H1 (cell line): Measurements from ENCODE around the gene EMX2. TPM values are rescaled to one million over a fixed set of nuclear protein-coding genes. Genes with fewer than 3 reads are reported as not detected.

Experiments
- CTCF ChIA-PET: fragments of 300-600 bp; sonication (Branson Sonifier 250); formaldehyde crosslinking; loops from one replicate; lab custom pipeline; 2021; ENCODE audit not compliant: partially characterized antibody; lab: Charles Lee
- POLR2A ChIA-PET: fragments of 300-600 bp; sonication (Branson Sonifier 250); formaldehyde crosslinking; loops from one replicate; lab custom pipeline; 2021; ENCODE audit warnings: inconsistent platforms; ENCODE audit not compliant: partially characterized antibody; lab: Charles Lee
- DNase-seq, 2 experiments: peaks; one replicate each; pipeline versions ENCODE4 v3.0.0 to v3.0.0-alpha.2; 2010 to 2022; ENCODE audit warnings: low spot score in 2 of 2, low read depth in 1 of 2, mixed read lengths in 1 of 2
- FAIRE-seq: peaks from 2 replicates; lab custom pipeline; 2011; peaks lifted over from hg19 to GRCh38; lab: Jason Lieb, UNC
- H2AFZ ChIP-seq: 2 replicates; pipeline ENCODE4 v1.8.1; 2012; ENCODE audit warnings: low read length, inconsistent platforms
- H2AK5ac ChIP-seq: 2 replicates; pipeline ENCODE4 v1.6.1; 2013; ENCODE audit warnings: low read depth, low read length
- H2BK120ac ChIP-seq: replicated peaks from 2 replicates; pipeline ENCODE3; 2013; ENCODE audit warnings: low read depth, low read length, inconsistent platforms
- H2BK12ac ChIP-seq: 2 replicates; pipeline ENCODE4 v1.6.1; 2013; ENCODE audit warnings: low read depth, low read length
- H2BK15ac ChIP-seq: 2 replicates; pipeline ENCODE4 v1.6.1; 2013; ENCODE audit warnings: low read length
- H2BK20ac ChIP-seq: 2 replicates; pipeline ENCODE4 v1.6.1; 2013; ENCODE audit warnings: low read length
- H2BK5ac ChIP-seq: 2 replicates; pipeline ENCODE4 v1.6.1; 2013; ENCODE audit warnings: low read depth, low read length
- H3K14ac ChIP-seq: 2 replicates; pipeline ENCODE4 v1.6.1; 2013; ENCODE audit warnings: inconsistent platforms; ENCODE audit not compliant: insufficient read length
- H3K18ac ChIP-seq: 2 replicates; pipeline ENCODE4 v1.6.1; 2013; ENCODE audit warnings: low read length; ENCODE audit errors: extremely low read depth
- H3K23ac ChIP-seq: 2 replicates; pipeline ENCODE4 v1.6.1; 2013; ENCODE audit warnings: inconsistent platforms; ENCODE audit not compliant: insufficient read length
- H3K23me2 ChIP-seq: 2 replicates; pipeline ENCODE4 v1.6.1; 2013; ENCODE audit warnings: low read depth, low read length
- H3K27ac ChIP-seq: 2 replicates; pipeline ENCODE4 v1.6.1; 2011; ENCODE audit warnings: low read depth, low read length, inconsistent platforms
- H3K27me3 ChIP-seq, 4 experiments: replicated peaks in 1 of 4; 1 replicate in 1 of 4; 2 replicates in 3 of 4; pipeline versions ENCODE4 v1.6.1 to v1.8.1; 2011 to 2013; ENCODE audit warnings: low read length in 3 of 4, mild to moderate bottlenecking in 3 of 4, inconsistent platforms in 2 of 4, mixed read lengths in 2 of 4, moderate library complexity in 1 of 4; ENCODE audit not compliant: control insufficient read depth in 3 of 4, insufficient read depth in 3 of 4; ENCODE audit errors: extremely low read depth in 1 of 4
- H3K36me3 ChIP-seq, 4 experiments: 2 replicates each; pipeline versions ENCODE4 v1.6.1 to v1.8.1; 2011 to 2013; ENCODE audit warnings: mild to moderate bottlenecking in 4 of 4, low read length in 3 of 4, moderate library complexity in 2 of 4, control low read depth in 1 of 4, inconsistent platforms in 1 of 4; ENCODE audit not compliant: insufficient read depth in 4 of 4, control insufficient read depth in 2 of 4
- H3K4ac ChIP-seq: replicated peaks from 2 replicates; pipeline ENCODE3; 2013; ENCODE audit warnings: low read length, low read depth, mixed read lengths, inconsistent platforms; ENCODE audit not compliant: insufficient read length
- H3K4me1 ChIP-seq, 4 experiments: replicated peaks in 1 of 4; 1 replicate in 1 of 4; 2 replicates in 3 of 4; pipeline versions ENCODE4 v1.6.1 to v1.8.1; 2011 to 2013; ENCODE audit warnings: low read length in 3 of 4, inconsistent platforms in 2 of 4, mixed read lengths in 1 of 4; ENCODE audit not compliant: insufficient read depth in 4 of 4, control insufficient read depth in 3 of 4
- H3K4me2 ChIP-seq, 2 experiments: 2 replicates each; pipeline versions ENCODE4 v1.6.1 to v1.8.1; 2011 to 2013; ENCODE audit warnings: low read depth in 2 of 2, low read length in 2 of 2, control low read depth in 1 of 2, inconsistent platforms in 1 of 2, mild to moderate bottlenecking in 1 of 2; ENCODE audit not compliant: insufficient read depth in 1 of 2
- H3K4me3 ChIP-seq, 4 experiments: fragments of 200-600, 300-600 bp in 1 of 4; sonication (generic), shearing (Covaris generic), sonication (Bioruptor Twin) in 1 of 4; 2 replicates each; pipeline versions ENCODE4 v1.5.1 to v1.8.1; 2011 to 2016; ENCODE audit warnings: low read length in 4 of 4, low read depth in 3 of 4, control low read depth in 2 of 4, inconsistent platforms in 2 of 4, mild to moderate bottlenecking in 2 of 4, mixed read lengths in 1 of 4, moderate library complexity in 1 of 4; ENCODE audit not compliant: insufficient read depth in 2 of 4; ENCODE audit errors: extremely low read depth in 1 of 4
- H3K56ac ChIP-seq: replicated peaks from 2 replicates; pipeline ENCODE3; 2013; ENCODE audit warnings: low read depth, mild to moderate bottlenecking, mixed read lengths, low read length, inconsistent platforms; ENCODE audit not compliant: insufficient read length
- H3K79me1 ChIP-seq: 2 replicates; pipeline ENCODE4 v1.6.1; 2013; ENCODE audit warnings: low read depth, low read length, control low read depth
- H3K79me2 ChIP-seq, 2 experiments: 2 replicates each; pipeline versions ENCODE4 v1.6.1 to v1.8.1; 2012 to 2013; ENCODE audit warnings: low read length in 2 of 2, mild to moderate bottlenecking in 2 of 2, inconsistent platforms in 1 of 2; ENCODE audit not compliant: insufficient read depth in 2 of 2, control insufficient read depth in 1 of 2
- H3K9ac ChIP-seq, 4 experiments: replicated peaks in 1 of 4; 1 replicate in 1 of 4; 2 replicates in 3 of 4; pipeline versions ENCODE4 v1.6.1 to v1.8.1; 2011 to 2013; ENCODE audit warnings: low read depth in 3 of 4, low read length in 3 of 4, control low read depth in 2 of 4, mild to moderate bottlenecking in 2 of 4, moderate library complexity in 2 of 4, inconsistent platforms in 1 of 4; ENCODE audit errors: extremely low read depth in 1 of 4
- H3K9me3 ChIP-seq, 2 experiments: 2 replicates each; pipeline versions ENCODE4 v1.6.1 to v1.8.1; 2012 to 2013; ENCODE audit warnings: mild to moderate bottlenecking in 2 of 2, moderate library complexity in 2 of 2, control low read depth in 1 of 2, inconsistent platforms in 1 of 2, low read depth in 1 of 2, low read length in 1 of 2, mixed read lengths in 1 of 2; ENCODE audit not compliant: insufficient read depth in 2 of 2
- H4K20me1 ChIP-seq, 2 experiments: replicated peaks in 1 of 2; 2 replicates each; pipeline versions ENCODE3 to v1.8.1; 2011 to 2013; ENCODE audit warnings: inconsistent platforms in 2 of 2, low read length in 2 of 2, mild to moderate bottlenecking in 1 of 2; ENCODE audit not compliant: insufficient read depth in 2 of 2, control insufficient read depth in 1 of 2
- H4K5ac ChIP-seq: 2 replicates; pipeline ENCODE4 v1.6.1; 2013; ENCODE audit warnings: low read length, low read depth, mixed read lengths, inconsistent platforms; ENCODE audit not compliant: insufficient read length
- H4K8ac ChIP-seq: 2 replicates; pipeline ENCODE4 v1.8.0; 2013; ENCODE audit warnings: mild to moderate bottlenecking, moderate library complexity, low read length, inconsistent platforms; ENCODE audit not compliant: insufficient read depth; ENCODE audit errors: extremely low read depth
- H4K91ac ChIP-seq: replicated peaks from 2 replicates; pipeline ENCODE3; 2013; ENCODE audit warnings: low read length, mixed read lengths, inconsistent platforms; ENCODE audit not compliant: insufficient read length
- JUND ChIP-seq: IDR thresholded peaks from 2 replicates; pipeline ENCODE4 v1.6.1; 2011; ENCODE audit warnings: mild to moderate bottlenecking, improper control_type of control experiment, low read length
- WGBS, 2 experiments: shearing (Covaris generic) in 1 of 2; methylation state at CpG; one replicate each; pipeline versions ENCODE4 v1.1.6 to v1.1.7; 2013 to 2015; ENCODE audit warnings: low lambda C conversion rate in 2 of 2, mixed read lengths in 2 of 2, inconsistent platforms in 1 of 2, low coverage in 1 of 2, missing lambda C conversion rate in 1 of 2; ENCODE audit not compliant: insufficient replicate concordance in 2 of 2, insufficient coverage in 1 of 2, insufficient read length in 1 of 2; ENCODE audit errors: extremely low coverage in 1 of 2, missing lambda C conversion rate in 1 of 2; 5-methylcytosine and 5-hydroxymethylcytosine counted together
- polyA plus RNA-seq, 7 experiments: library from polyadenylated mRNA; depleted of rRNA in 3 of 7; stranded (reverse) in 5 of 7; unstranded in 2 of 7; fragments of >200 nt in 5 of 7; fragments of 200-250 nt in 2 of 7; gene quantifications; 1 replicate in 5 of 7; 2 replicates in 1 of 7; 4 replicates in 1 of 7; pipeline versions ENCODE4 v1.2.1 to v1.2.3, GENCODE V29; 2011 to 2013; ENCODE audit warnings: missing spikeins in 2 of 7, mixed read lengths in 2 of 7
- total RNA-seq: library from RNA; stranded (reverse); fragmentation: NEBNext Ultra II Directional; extraction: Animal tissue kit (Norgen Biotek cat#: 25700); gene quantifications from 2 replicates; pipeline ENCODE4 v1.2.1, GENCODE V29; 2021
- TF ChIP-seq, protein P1 (sequence below): IDR thresholded peaks from 2 replicates; pipeline ENCODE4 v1.6.1; 2011; ENCODE audit warnings: low read length, improper control_type of control experiment
- TF ChIP-seq, protein P2 (sequence below): IDR thresholded peaks from 2 replicates; pipeline ENCODE4 v1.6.1; 2012; ENCODE audit warnings: inconsistent platforms

EMX2 gene
- total and polyA plus RNA-seq, 2 of the 8 experiments (the other 6 are each of a cell fraction or from before 2014, with no cell fraction given), result not detected

DNA sequence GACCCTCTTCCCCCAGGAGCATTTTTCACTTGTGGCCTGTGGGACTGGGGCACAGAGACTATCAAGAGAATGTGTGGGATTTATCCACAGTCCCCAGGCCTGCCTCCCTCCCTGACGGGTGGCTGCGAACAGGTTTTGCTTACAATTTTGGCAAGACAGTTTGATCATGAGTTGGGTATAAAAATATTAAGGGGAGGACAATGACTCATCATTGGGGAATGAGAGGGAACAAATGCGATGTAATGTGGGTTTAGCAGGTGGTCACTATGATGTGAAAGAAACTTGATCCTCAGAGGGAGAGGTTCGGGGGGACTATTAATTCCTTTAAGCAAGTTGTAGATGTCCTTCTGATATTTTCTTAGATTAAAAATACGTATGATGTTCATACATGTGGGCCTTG, 52.2 kb downstream of the EMX2 start:
- Histone ChIP-seq H2BK5ac (no peak overlapping the region), H4K20me1 (no peaks in the 10 kb centered on the region), H2AK5ac (no peak overlapping the region), H3K4ac (no peak overlapping the region), H2BK12ac (no peak overlapping the region), H3K23ac (no peak overlapping the region), H2BK120ac (no peak overlapping the region), H2BK20ac (no peak overlapping the region), H3K27ac (no peak overlapping the region), H3K4me2 (no peak overlapping the region), H3K18ac (no peak overlapping the region), H3K23me2 (no peaks in the 10 kb centered on the region), H3K14ac (no peak overlapping the region), H3K79me1 (no peaks in the 10 kb centered on the region), H3K79me2 (no peaks in the 10 kb centered on the region), H4K91ac (no peak overlapping the region), H4K5ac (no peak overlapping the region), H3K36me3 (no peaks in the 10 kb centered on the region), H3K4me3 (no peak overlapping the region), H4K8ac (no peak overlapping the region), H3K9me3 (no peaks in the 10 kb centered on the region), H3K56ac (no peak overlapping the region), H2BK15ac (no peak overlapping the region), H3K9ac (no peak overlapping the region), H2AFZ (no peak overlapping the region), H3K27me3 (no peaks in the 10 kb centered on the region), H3K4me1 (no peaks in the 10 kb centered on the region)
- ChIA-PET CTCF (no interaction called here), POLR2A (no interaction called here)
- FAIRE-seq (no peak), DNase-seq (no peak)
- TF ChIP-seq, protein P1, sequence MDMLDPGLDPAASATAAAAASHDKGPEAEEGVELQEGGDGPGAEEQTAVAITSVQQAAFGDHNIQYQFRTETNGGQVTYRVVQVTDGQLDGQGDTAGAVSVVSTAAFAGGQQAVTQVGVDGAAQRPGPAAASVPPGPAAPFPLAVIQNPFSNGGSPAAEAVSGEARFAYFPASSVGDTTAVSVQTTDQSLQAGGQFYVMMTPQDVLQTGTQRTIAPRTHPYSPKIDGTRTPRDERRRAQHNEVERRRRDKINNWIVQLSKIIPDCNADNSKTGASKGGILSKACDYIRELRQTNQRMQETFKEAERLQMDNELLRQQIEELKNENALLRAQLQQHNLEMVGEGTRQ, result no peak
- TF ChIP-seq, protein P2, sequence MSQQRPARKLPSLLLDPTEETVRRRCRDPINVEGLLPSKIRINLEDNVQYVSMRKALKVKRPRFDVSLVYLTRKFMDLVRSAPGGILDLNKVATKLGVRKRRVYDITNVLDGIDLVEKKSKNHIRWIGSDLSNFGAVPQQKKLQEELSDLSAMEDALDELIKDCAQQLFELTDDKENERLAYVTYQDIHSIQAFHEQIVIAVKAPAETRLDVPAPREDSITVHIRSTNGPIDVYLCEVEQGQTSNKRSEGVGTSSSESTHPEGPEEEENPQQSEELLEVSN, result no peak
- TF ChIP-seq JUND, result no peak
- WGBS, 2 experiments, result 60% methylated on average over 5 of the region's 5 CpGs; no CpG with 5 or more reads in 1 of the 2 experiments
